ENCODE data around the gene TREML4. TPM values are rescaled to one million over a fixed set of nuclear protein-coding genes. Genes with fewer than 3 reads are reported as not detected.

Gene TREML4
- total and polyA plus RNA-seq, 9 of the 15 experiments (the other 6 are each of a cell fraction or from before 2014, with no cell fraction given), result not detected

DNA sequence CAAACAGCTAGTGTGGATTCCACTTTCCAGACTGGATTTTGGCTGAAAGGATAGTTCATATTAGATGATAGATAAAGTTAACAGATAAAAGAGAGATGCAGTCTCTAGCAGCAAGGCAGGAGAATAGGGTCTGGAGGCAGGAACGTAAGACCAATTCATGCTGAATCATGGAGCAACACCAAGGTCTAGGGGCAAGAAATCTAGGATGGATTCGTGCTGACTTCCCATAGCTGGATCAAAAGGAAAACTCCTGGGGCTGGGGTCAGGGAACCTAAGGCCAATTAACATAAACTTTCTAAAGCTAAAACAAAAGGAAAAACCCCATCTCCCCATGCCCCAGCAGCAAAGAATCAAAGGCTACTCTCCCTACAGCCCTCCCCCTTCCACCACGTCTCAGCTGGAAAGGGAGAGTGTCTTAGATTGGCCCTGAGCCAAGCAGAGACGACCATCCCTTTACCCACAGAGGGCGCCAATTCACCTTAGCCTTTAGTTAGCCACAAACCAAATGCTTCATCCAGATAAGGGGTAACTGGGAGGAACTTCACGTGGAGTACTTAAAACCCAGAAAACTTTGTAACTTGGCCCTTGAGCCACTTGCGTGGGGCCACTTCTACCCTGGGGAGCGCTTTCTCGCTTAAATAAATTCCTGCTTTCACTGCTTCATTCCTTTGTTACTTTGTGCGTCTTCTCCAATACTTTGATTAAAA is 50.7 kb downstream of the TREML4 start (continued):
- TF ChIP-seq EP300 (IDR thresholded peaks at IDR 0.05; ENCODE audit: low read length) (peak; percentile 80), SP1 (CRISPR knock-in tag; IDR thresholded peaks at IDR 0.05) (peak; percentile 57; the same call in 1 of the 2 replicates), PYGO2 (tag; IDR thresholded peaks at IDR 0.05) (no peak), STAT5B (CRISPR knock-in tag; IDR thresholded peaks at IDR 0.05) (no peak), PCBP1 (IDR thresholded peaks at IDR 0.05; ENCODE audit: low read depth, low read length, poor library complexity, severe bottlenecking) (no peak), ELF1 (tag; IDR thresholded peaks at IDR 0.05) (no peak; the same call in 1 of the 2 replicates), DMBX1 (CRISPR knock-in tag; IDR thresholded peaks at IDR 0.05; ENCODE audit: borderline replicate concordance) (no peak), ETV1 (tag; conservative IDR thresholded peaks at IDR 0.05; ENCODE audit: low read depth) (peak; percentile 23), BCOR (IDR thresholded peaks at IDR 0.05) (peak; percentile 76), TBL1XR1 (IDR thresholded peaks at IDR 0.05; ENCODE audit: low read length in 2 of 2) (peak in 1 of 2 experiments; percentile 85; a peak in 2 of 4 replicates), ZNF146 (CRISPR knock-in tag; IDR thresholded peaks at IDR 0.05; ENCODE audit: unreplicated experiment) (no peak), PRPF4 (IDR thresholded peaks at IDR 0.05; ENCODE audit: insufficient read depth, low read depth, low read length, poor library complexity, severe bottlenecking) (no peak), GTF2F1 (IDR thresholded peaks at IDR 0.05; ENCODE audit: low read depth, low read length) (no peak), FIP1L1 (IDR thresholded peaks at IDR 0.05; ENCODE audit: low read depth, low read length, poor library complexity, severe bottlenecking) (no peak), ZNF184 (CRISPR knock-in tag; IDR thresholded peaks at IDR 0.05) (no peak), NFE2L1 (tag; IDR thresholded peaks at IDR 0.05; ENCODE audit: borderline replicate concordance, low read depth) (peak; percentile 6; the same call in 1 of the 2 replicates), ZNF551 (CRISPR knock-in tag; IDR thresholded peaks at IDR 0.05) (no peak), RNF2 (IDR thresholded peaks at IDR 0.05) (peak; percentile 81), FOXK1 (CRISPR knock-in tag; IDR thresholded peaks at IDR 0.05; ENCODE audit: borderline replicate concordance) (no peak), ATF1 (CRISPR knock-in tag; IDR thresholded peaks at IDR 0.05) (no peak), ATF1 (tag; IDR thresholded peaks at IDR 0.05) (peak; percentile 77)
- TF ChIP-seq, protein P1, sequence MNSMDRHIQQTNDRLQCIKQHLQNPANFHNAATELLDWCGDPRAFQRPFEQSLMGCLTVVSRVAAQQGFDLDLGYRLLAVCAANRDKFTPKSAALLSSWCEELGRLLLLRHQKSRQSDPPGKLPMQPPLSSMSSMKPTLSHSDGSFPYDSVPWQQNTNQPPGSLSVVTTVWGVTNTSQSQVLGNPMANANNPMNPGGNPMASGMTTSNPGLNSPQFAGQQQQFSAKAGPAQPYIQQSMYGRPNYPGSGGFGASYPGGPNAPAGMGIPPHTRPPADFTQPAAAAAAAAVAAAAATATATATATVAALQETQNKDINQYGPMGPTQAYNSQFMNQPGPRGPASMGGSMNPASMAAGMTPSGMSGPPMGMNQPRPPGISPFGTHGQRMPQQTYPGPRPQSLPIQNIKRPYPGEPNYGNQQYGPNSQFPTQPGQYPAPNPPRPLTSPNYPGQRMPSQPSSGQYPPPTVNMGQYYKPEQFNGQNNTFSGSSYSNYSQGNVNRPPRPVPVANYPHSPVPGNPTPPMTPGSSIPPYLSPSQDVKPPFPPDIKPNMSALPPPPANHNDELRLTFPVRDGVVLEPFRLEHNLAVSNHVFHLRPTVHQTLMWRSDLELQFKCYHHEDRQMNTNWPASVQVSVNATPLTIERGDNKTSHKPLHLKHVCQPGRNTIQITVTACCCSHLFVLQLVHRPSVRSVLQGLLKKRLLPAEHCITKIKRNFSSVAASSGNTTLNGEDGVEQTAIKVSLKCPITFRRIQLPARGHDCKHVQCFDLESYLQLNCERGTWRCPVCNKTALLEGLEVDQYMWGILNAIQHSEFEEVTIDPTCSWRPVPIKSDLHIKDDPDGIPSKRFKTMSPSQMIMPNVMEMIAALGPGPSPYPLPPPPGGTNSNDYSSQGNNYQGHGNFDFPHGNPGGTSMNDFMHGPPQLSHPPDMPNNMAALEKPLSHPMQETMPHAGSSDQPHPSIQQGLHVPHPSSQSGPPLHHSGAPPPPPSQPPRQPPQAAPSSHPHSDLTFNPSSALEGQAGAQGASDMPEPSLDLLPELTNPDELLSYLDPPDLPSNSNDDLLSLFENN (IDR thresholded peaks at IDR 0.05; ENCODE audit: low read depth in 2 of 2, low read length in 2 of 2), result peak in 1 of 2 experiments; percentile 70; a peak in 1 of 4 replicates
- TF ChIP-seq, protein P2, sequence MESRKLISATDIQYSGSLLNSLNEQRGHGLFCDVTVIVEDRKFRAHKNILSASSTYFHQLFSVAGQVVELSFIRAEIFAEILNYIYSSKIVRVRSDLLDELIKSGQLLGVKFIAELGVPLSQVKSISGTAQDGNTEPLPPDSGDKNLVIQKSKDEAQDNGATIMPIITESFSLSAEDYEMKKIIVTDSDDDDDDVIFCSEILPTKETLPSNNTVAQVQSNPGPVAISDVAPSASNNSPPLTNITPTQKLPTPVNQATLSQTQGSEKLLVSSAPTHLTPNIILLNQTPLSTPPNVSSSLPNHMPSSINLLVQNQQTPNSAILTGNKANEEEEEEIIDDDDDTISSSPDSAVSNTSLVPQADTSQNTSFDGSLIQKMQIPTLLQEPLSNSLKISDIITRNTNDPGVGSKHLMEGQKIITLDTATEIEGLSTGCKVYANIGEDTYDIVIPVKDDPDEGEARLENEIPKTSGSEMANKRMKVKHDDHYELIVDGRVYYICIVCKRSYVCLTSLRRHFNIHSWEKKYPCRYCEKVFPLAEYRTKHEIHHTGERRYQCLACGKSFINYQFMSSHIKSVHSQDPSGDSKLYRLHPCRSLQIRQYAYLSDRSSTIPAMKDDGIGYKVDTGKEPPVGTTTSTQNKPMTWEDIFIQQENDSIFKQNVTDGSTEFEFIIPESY (CRISPR knock-in tag; IDR thresholded peaks at IDR 0.05), result peak; percentile 35; the same call in 1 of the 2 replicates
